ENCODE results near the gene MYBBP1A.
"Not testable (repeated sequence)": the region's sequence is repeated elsewhere in the genome, so short reads cannot be mapped to it uniquely, and the experiment has no call there.

MYBBP1A gene

GRCh38 chr17:4594406-4594805, 39.2 kb upstream of the MYBBP1A start:
- TF ChIP-seq YY1 (IDR thresholded peaks at IDR 0.05; ENCODE audit: insufficient read depth, insufficient read length) (no peak), SUZ12 (IDR thresholded peaks at IDR 0.05; ENCODE audit: extremely low read depth, insufficient read depth, insufficient read length) (no peak), ZNF274 (IDR thresholded peaks at IDR 0.05; ENCODE audit: low read depth, low read length) (no peak)
- peaks cover 18% of the 10 kb centered on the region for H3K4me1 ChIP-seq (ENCODE audit: insufficient read depth, insufficient read length)
- H3K27me3 ChIP-seq (ENCODE audit: insufficient read depth, insufficient read length), result no peaks in the 10 kb centered on the region
- H3K9me3 ChIP-seq (ENCODE audit: insufficient read depth, low read length), result no peaks in the 10 kb centered on the region
- DNase-seq (ENCODE audit: low read depth, low spot score), result no peak
- H3K9ac ChIP-seq (ENCODE audit: insufficient read length, low read depth), result no peak overlapping the region
- H3K36me3 ChIP-seq (ENCODE audit: insufficient read depth, insufficient read length, low read length), result no peaks in the 10 kb centered on the region
- H3K4me3 ChIP-seq (ENCODE audit: insufficient read length, low read depth), result no peak overlapping the region

GRCh38 chr17:4593021-4593421, 37.8 kb upstream of the MYBBP1A start:
- no peaks in the 10 kb centered on the region for H3K36me3 ChIP-seq (ENCODE audit: insufficient read depth, insufficient read length, low read length)
- no peak overlapping the region for H3K4me3 ChIP-seq (ENCODE audit: insufficient read length, low read depth)
- H3K9me3 ChIP-seq (ENCODE audit: insufficient read depth, low read length), result no peaks in the 10 kb centered on the region
- no peak for TF ChIP-seq ZNF274 (IDR thresholded peaks at IDR 0.05; ENCODE audit: low read depth, low read length)
- TF ChIP-seq YY1 (IDR thresholded peaks at IDR 0.05; ENCODE audit: insufficient read depth, insufficient read length), result no peak
- no peak for TF ChIP-seq SUZ12 (IDR thresholded peaks at IDR 0.05; ENCODE audit: extremely low read depth, insufficient read depth, insufficient read length)
- DNase-seq (ENCODE audit: low read depth, low spot score), result no peak
- peaks cover 15% of the 10 kb centered on the region for H3K4me1 ChIP-seq (ENCODE audit: insufficient read depth, insufficient read length)
- H3K9ac ChIP-seq (ENCODE audit: insufficient read length, low read depth), result peak overlapping the region; percentile 10
- H3K27me3 ChIP-seq (ENCODE audit: insufficient read depth, insufficient read length), result no peaks in the 10 kb centered on the region

DNA sequence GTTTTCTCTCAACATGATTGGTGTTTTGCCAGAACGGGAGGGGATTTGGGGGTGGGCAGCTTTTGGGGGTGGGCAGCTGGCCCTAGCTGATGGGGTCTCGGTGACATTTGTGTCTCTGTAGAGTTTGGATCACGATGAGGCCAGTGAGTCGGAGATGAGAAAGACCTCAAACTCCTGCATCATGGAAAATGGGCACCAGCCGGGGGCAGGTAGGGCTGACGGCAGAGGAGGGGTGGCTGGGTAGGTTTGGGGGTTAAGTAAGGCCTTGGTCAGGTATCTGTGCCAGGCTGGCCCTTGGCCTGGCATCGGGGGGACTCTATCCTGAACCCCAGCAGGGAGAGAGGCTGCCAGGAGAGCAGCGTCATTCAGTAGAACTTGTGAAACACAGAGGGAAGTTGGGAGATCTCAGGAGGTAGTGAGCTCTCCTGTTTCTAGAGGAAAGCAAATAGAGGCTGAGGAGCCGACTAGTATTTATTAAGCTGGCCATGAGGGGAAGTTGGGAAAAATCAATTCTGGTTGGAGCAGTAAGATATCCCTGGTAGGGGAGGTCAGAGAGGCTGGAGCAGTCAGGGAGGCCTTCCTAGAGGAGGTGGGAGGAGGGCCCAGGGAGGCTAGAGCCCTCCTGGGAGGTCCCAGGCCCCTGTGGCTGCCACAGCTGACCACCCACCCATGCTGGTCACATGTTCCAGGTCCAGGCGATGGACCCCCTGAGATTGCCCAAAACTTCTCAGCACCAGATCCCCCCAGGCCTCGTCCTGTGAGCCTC, 37.2 kb upstream of the MYBBP1A start:
- no peak for DNase-seq (ENCODE audit: low read depth, low spot score)
- Histone ChIP-seq H3K27me3 (ENCODE audit: insufficient read depth, insufficient read length) (no peaks in the 10 kb centered on the region), H3K9me3 (ENCODE audit: insufficient read depth, low read length) (no peaks in the 10 kb centered on the region), H3K9ac (ENCODE audit: insufficient read length, low read depth) (no peak overlapping the region), H3K36me3 (ENCODE audit: insufficient read depth, insufficient read length, low read length) (no peaks in the 10 kb centered on the region), H3K4me1 (ENCODE audit: insufficient read depth, insufficient read length) (peaks cover 10% of the 10 kb centered on the region), H3K4me3 (ENCODE audit: insufficient read length, low read depth) (no peak overlapping the region)
- TF ChIP-seq ZNF274 (IDR thresholded peaks at IDR 0.05; ENCODE audit: low read depth, low read length) (no peak), YY1 (IDR thresholded peaks at IDR 0.05; ENCODE audit: insufficient read depth, insufficient read length) (no peak), SUZ12 (IDR thresholded peaks at IDR 0.05; ENCODE audit: extremely low read depth, insufficient read depth, insufficient read length) (no peak)

- Histone ChIP-seq H3K9me3 (ENCODE audit: insufficient read depth, low read length) (no peaks in the 10 kb centered on the region), H3K4me3 (ENCODE audit: insufficient read length, low read depth) (no peak overlapping the region), H3K36me3 (ENCODE audit: insufficient read depth, insufficient read length, low read length) (no peaks in the 10 kb centered on the region), H3K27me3 (ENCODE audit: insufficient read depth, insufficient read length) (peaks cover 2% of the 10 kb centered on the region), H3K9ac (ENCODE audit: insufficient read length, low read depth) (no peak overlapping the region), H3K4me1 (ENCODE audit: insufficient read depth, insufficient read length) (peaks cover 9% of the 10 kb centered on the region)
- TF ChIP-seq YY1 (IDR thresholded peaks at IDR 0.05; ENCODE audit: insufficient read depth, insufficient read length) (no peak), ZNF274 (IDR thresholded peaks at IDR 0.05; ENCODE audit: low read depth, low read length) (no peak), SUZ12 (IDR thresholded peaks at IDR 0.05; ENCODE audit: extremely low read depth, insufficient read depth, insufficient read length) (no peak)
- no peak for DNase-seq (ENCODE audit: low read depth, low spot score)
Observed at GRCh38 chr17:4591529-4591928, 36.3 kb upstream of the MYBBP1A start.

GRCh38 chr17:4590981-4591453, 35.8 kb upstream of the MYBBP1A start:
- no peak overlapping the region for H3K9ac ChIP-seq (ENCODE audit: insufficient read length, low read depth)
- H3K36me3 ChIP-seq (ENCODE audit: insufficient read depth, insufficient read length, low read length), result no peaks in the 10 kb centered on the region
- TF ChIP-seq ZNF274 (IDR thresholded peaks at IDR 0.05; ENCODE audit: low read depth, low read length), result no peak
- no peak for TF ChIP-seq SUZ12 (IDR thresholded peaks at IDR 0.05; ENCODE audit: extremely low read depth, insufficient read depth, insufficient read length)
- TF ChIP-seq YY1 (IDR thresholded peaks at IDR 0.05; ENCODE audit: insufficient read depth, insufficient read length), result no peak
- H3K27me3 ChIP-seq (ENCODE audit: insufficient read depth, insufficient read length), result peaks cover 6% of the 10 kb centered on the region
- no peak overlapping the region for H3K4me3 ChIP-seq (ENCODE audit: insufficient read length, low read depth)
- H3K9me3 ChIP-seq (ENCODE audit: insufficient read depth, low read length), result no peaks in the 10 kb centered on the region
- DNase-seq (ENCODE audit: low read depth, low spot score), result no peak
- H3K4me1 ChIP-seq (ENCODE audit: insufficient read depth, insufficient read length), result peaks cover 9% of the 10 kb centered on the region

- DNase-seq (ENCODE audit: low read depth, low spot score); H3K36me3 ChIP-seq (ENCODE audit: insufficient read depth, insufficient read length, low read length); H3K9ac ChIP-seq (ENCODE audit: insufficient read length, low read depth); H3K4me3 ChIP-seq (ENCODE audit: insufficient read length, low read depth); H3K9me3 ChIP-seq (ENCODE audit: insufficient read depth, low read length): not testable (repeated sequence)
- Histone ChIP-seq H3K27me3 (ENCODE audit: insufficient read depth, insufficient read length) (peaks cover 15% of the 10 kb centered on the region), H3K4me1 (ENCODE audit: insufficient read depth, insufficient read length) (peaks cover 12% of the 10 kb centered on the region)
Observed at GRCh38 chr17:4590042-4590441, 34.9 kb upstream of the MYBBP1A start.

DNA sequence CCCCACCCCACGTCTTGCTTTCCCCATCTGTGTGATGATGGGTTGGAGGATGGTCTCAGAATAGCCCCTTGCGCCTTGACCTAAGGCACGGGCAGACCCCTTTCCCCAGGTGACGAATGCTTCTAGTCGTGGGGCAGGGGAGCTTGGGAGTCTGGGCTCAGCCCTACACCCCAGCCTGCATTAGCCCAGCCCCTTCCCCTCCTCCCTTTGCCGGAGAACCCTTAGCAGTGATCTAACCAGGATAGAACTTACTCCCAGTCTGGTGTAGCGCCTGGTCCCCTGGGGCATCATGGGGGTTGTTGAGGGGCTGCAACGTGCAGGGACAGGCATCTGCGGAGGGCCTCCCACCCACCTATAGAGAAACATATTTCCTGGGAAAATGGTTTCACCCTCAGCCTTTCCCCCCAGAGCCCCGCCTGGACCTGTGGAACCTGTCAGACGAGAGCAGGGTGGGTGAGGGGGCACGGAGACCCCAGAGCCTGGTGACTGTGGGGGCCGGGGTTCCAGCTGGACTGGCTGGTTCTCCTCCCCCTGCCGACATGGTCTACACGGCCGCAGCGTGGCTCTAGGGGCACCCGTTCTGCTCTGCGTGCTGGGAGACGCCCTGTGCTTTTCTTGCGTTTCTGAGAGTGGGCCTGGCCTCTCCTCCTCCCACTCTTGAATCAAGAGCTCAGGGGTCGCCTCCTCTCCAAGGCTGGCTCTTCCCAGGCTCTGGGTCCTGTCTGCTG, 33.9 kb upstream of the MYBBP1A start:
- no peak overlapping the region for H3K4me3 ChIP-seq (ENCODE audit: insufficient read length, low read depth)
- peaks cover 24% of the 10 kb centered on the region for H3K27me3 ChIP-seq (ENCODE audit: insufficient read depth, insufficient read length)
- no peaks in the 10 kb centered on the region for H3K9me3 ChIP-seq (ENCODE audit: insufficient read depth, low read length)
- peaks cover 10% of the 10 kb centered on the region for H3K4me1 ChIP-seq (ENCODE audit: insufficient read depth, insufficient read length)
- no peak for DNase-seq (ENCODE audit: low read depth, low spot score)
- TF ChIP-seq YY1 (IDR thresholded peaks at IDR 0.05; ENCODE audit: insufficient read depth, insufficient read length), result no peak
- no peaks in the 10 kb centered on the region for H3K36me3 ChIP-seq (ENCODE audit: insufficient read depth, insufficient read length, low read length)
- H3K9ac ChIP-seq (ENCODE audit: insufficient read length, low read depth), result no peak overlapping the region
